ENCODE results near the gene EFNA5.

EFNA5 gene

DNA sequence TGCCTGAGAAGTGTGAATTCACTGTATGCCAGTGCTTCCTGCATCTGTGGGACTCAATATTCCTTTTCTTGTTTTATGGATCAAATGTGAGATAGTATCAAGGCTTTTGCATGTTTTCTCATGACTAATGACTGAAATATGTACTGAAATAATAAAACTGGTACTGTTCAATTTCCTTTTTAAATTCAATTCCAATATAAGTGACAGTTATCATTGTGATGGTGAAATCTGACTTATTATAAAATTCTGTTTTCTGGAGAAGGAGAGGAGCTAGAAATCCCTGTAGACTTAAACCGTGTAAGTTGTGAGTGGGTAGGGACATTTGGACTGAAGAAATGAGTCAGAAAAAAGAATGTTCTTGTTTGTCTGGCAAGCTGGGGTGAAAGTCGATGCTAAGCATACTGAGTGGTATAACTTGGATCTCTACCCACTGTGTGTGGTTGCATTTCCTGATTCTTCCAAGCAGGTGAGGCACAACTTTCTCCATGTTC, 245.2 kb downstream of the EFNA5 start:
- no peak for DNase-seq (ENCODE audit: low spot score)

- DNase-seq (ENCODE audit: low spot score), result no peak
Observed at GRCh38 chr5:107424491-107424890, 246.2 kb downstream of the EFNA5 start.

DNA sequence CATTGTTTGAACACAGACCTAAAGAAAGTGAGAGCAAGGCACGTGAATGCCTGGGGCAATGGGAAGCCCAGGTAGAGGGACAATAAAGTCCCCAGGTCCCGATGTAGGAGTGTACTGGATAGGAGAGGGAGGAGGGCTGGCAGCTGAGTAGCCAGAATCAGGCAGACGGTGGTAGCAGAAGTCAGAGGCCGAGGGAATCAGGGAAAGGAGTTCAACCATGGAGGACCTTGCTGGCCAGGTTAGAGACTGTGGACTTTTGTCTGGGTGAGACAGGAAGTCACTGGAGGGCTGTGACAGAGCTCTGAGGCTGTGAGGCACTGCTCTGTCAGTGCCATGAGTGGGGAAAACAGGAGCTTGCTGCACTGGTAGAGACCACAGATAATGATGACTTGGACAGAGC, 248.2 kb downstream of the EFNA5 start:
- no peak for DNase-seq (ENCODE audit: low spot score)

- DNase-seq (ENCODE audit: low spot score), result no peak
Observed at GRCh38 chr5:107419498-107419897, 251.2 kb downstream of the EFNA5 start.

DNA sequence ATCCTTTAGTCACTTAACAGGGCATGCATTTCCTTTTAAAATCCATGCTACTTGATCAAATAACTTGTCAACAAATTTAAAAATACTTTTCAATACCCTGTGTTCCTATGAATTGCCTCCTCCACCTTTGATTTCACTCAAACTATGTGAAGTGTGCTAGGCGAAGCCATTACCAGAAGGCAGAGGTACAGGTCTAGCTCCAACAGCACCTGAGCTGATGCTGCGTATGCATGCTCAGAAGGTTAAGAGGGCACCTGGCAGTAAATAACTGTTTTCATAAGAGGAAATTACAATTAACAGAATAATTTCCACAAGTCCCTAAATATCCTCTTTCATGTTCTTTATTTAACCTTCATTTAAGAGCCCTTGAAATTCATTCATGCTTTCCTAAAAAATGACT, 251.8 kb downstream of the EFNA5 start:
- DNase-seq (ENCODE audit: low spot score), result no peak

DNA sequence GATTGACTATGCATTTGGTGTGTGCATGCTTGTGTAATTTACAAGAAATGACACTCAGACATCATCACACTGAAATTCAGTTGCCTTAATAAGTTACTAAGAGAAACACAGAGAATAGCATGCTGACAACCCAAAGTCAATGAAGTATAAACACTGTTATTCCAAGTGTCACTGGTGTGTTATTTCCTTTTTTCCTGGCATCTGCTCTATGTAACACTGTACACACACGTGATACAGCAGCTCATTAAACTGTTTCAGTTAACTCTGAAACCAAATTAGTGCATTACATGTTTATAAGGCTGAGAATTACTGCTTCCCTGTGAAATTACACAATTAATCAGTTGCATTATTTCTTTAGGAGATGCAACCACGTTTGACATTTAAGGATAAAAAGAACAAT, 252.7 kb downstream of the EFNA5 start:
- DNase-seq (ENCODE audit: low spot score), result no peak

DNA sequence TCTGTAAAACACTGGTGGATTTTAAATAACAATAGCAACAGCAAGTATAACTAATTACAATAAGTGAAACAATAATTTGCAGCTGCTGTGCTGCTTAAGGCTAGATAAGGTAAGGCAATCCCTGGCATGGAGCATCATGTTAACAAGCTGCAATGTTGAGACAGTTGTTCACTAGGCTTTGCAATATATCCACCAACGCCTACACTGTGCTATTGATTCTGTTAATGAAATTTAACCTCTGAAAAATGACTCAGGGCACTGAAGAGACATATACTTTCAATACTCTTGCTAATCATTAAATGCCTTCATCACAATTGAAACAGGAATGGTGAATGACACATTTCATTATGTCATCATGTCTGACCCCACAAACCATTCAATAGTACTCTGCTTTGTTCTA, 255.0 kb downstream of the EFNA5 start:
- DNase-seq (ENCODE audit: low spot score), result no peak

GRCh38 chr5:107414802-107415201, 255.9 kb downstream of the EFNA5 start:
- DNase-seq (ENCODE audit: low spot score), result no peak

GRCh38 chr5:107413754-107414153, 257.0 kb downstream of the EFNA5 start:
- DNase-seq (ENCODE audit: low spot score), result no peak

GRCh38 chr5:107408564-107408963, 262.2 kb downstream of the EFNA5 start:
- no peak for DNase-seq (ENCODE audit: low spot score)

DNA sequence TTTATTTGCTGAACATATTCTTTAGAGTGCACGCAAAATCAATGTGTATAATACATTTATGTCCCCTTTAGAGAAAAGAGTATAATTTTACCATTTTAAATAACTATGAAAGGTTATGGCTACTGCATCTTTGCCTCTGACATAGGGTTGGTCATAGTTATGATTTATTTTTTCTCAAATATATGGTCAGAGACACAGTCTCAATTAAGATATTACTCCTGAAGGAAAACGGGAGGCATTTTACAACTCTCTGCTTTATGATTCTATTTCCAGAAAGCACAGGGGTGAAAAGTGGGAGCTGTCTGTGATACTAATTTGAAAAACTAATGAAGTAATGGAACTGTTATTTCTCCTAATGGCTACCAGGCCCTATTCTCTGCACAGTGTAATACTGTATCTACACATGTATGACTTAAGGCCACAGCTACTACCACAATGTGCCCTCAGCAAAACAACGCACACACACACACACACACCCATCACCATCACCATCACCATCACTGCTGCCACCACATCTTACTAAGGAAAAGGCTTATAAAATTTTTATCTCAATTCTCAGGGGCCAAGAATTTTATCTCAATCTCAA, 262.9 kb downstream of the EFNA5 start:
- no peak for DNase-seq (ENCODE audit: low spot score)

- DNase-seq (ENCODE audit: low spot score), result no peak
Observed at GRCh38 chr5:107404595-107405374, 266.0 kb downstream of the EFNA5 start.

DNA sequence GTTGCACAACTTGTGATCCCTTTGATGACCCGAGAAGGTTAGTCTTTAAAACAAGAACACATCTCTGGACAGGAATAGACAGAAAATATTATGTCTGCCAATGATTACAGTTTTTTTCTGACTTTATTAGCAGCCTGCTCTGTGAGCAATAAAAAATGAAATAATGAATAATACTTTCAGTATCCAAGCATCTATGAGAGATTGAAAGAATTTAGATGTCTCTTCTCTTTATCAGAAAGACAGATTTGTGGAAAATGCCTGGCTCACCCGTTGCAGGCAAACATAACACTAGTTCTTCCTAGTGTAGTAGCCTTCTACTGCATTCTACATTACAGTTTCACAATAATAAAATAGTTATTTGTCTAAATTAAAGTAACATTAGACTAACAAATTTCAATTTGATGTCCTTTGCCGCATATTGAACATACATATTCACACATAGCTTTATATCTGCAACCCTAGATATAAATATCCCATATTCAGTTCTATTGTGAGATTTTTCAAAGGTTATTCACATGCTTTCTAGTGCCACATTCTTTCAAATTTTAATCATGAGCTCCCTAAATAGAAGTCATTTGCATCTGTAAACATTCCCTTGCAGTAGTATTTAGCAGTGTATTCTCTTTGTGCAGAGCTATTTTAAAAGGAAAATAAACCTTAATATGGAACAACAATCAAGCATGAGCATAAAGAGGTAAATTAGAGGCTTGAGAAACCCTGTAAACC, 267.3 kb downstream of the EFNA5 start:
- DNase-seq (ENCODE audit: low spot score), result no peak

GRCh38 chr5:107402434-107403227, 268.1 kb downstream of the EFNA5 start:
- peak; percentile 25 for DNase-seq (ENCODE audit: low spot score)

GRCh38 chr5:107401470-107402122, 269.1 kb downstream of the EFNA5 start:
- peak; percentile 29 for DNase-seq (ENCODE audit: low spot score)

- no peak for DNase-seq (ENCODE audit: low spot score)
Observed at GRCh38 chr5:107400328-107400727, 270.4 kb downstream of the EFNA5 start.

GRCh38 chr5:107398703-107399102, 272.0 kb downstream of the EFNA5 start:
- DNase-seq (ENCODE audit: low spot score), result no peak

- DNase-seq (ENCODE audit: low spot score), result no peak
Observed at GRCh38 chr5:107396351-107396690, 274.4 kb downstream of the EFNA5 start.

GRCh38 chr5:107395632-107396350, 274.9 kb downstream of the EFNA5 start:
- no peak for DNase-seq (ENCODE audit: low spot score)

- no peak for DNase-seq (ENCODE audit: low spot score)
Observed at GRCh38 chr5:107393851-107394250, 276.9 kb downstream of the EFNA5 start.

GRCh38 chr5:107391787-107392186, 278.9 kb downstream of the EFNA5 start:
- DNase-seq (ENCODE audit: low spot score), result no peak

All from iPS-NIHi11 (cell line).